Sigmoid colon (tissue), 7 donors: Measurements from ENCODE around the gene SNTA1. TPM values are rescaled to one million over a fixed set of nuclear protein-coding genes. Genes with fewer than 3 reads are reported as not detected.
A peak's percentile ranks its signal among the peaks of the same experiment; 100 is the strongest.

Experiments
- DNase-seq: peaks from one replicate; pipeline ENCODE4 v3.0.0-alpha.2; 2019
- H3K27ac ChIP-seq, 4 donors: fragments of 200-600 bp; sonication (generic); one replicate each; pipeline ENCODE4 v1.5.1; 2016 to 2019; ENCODE audit warnings: mild to moderate bottlenecking in 1 of 4
- H3K27me3 ChIP-seq, 3 donors: fragments of 200-600 bp; sonication (generic); one replicate each; pipeline ENCODE4 v1.5.1; 2019; ENCODE audit warnings: mild to moderate bottlenecking in 1 of 3
- H3K36me3 ChIP-seq, 4 donors: fragments of 200-600 bp; sonication (generic); one replicate each; pipeline ENCODE4 v1.5.1; 2016 to 2019
- H3K4me1 ChIP-seq, 4 donors: fragments of 200-600 bp; sonication (generic); one replicate each; pipeline ENCODE4 v1.5.1; 2017 to 2019
- H3K4me3 ChIP-seq, 4 donors: fragments of 200-600 bp; sonication (generic); one replicate each; pipeline ENCODE4 v1.5.1; 2017 to 2019; ENCODE audit warnings: mild to moderate bottlenecking in 2 of 4, moderate library complexity in 1 of 4
- H3K9me3 ChIP-seq, 4 donors: fragments of 200-600 bp in 3 of 4; sonication (generic) in 3 of 4; one replicate each; pipeline versions ENCODE4 v1.5.1 to v1.6.1; 2013 to 2019
- CTCF ChIP-seq, 4 experiments: fragments of 450-650 bp in 3 of 4; fragments of 200-600 bp in 1 of 4; IDR thresholded peaks; one replicate each; pipeline ENCODE4 v1.5.1; 2016 to 2019; ENCODE audit warnings: antibody characterized with exemption in 4 of 4, mild to moderate bottlenecking in 3 of 4, moderate library complexity in 2 of 4
- EP300 ChIP-seq, 4 donors: sonication (generic); formaldehyde crosslinking; IDR thresholded peaks; one replicate each; pipeline ENCODE4 v1.6.1; 2017; ENCODE audit warnings: antibody characterized with exemption in 4 of 4
- POLR2A ChIP-seq, 2 donors: fragments of 450-650 bp; IDR thresholded peaks; one replicate each; pipeline ENCODE4 v1.6.1; 2016; ENCODE audit warnings: antibody characterized with exemption in 2 of 2, mild to moderate bottlenecking in 2 of 2, moderate library complexity in 2 of 2
- POLR2AphosphoS5 ChIP-seq, 4 donors: sonication (generic); formaldehyde crosslinking; IDR thresholded peaks; one replicate each; pipeline ENCODE4 v1.6.1; 2017; ENCODE audit warnings: antibody characterized with exemption in 4 of 4
- WGBS, 2 donors: extraction: QIAGEN DNeasy Blood & Tissue Kit; methylation state at CpG; one replicate each; pipeline ENCODE4 v1.1.7; 2013; 5-methylcytosine and 5-hydroxymethylcytosine counted together
- intact Hi-C: fragments of 100-400 bp; cut with DNase I; formaldehyde crosslinking; loops from one replicate; pipeline ENCODE4 v1.15.1; 2023
- polyA plus RNA-seq, 3 donors: library from polyadenylated mRNA; stranded (reverse); fragments of 200-250 nt; gene quantifications; one replicate each; pipeline ENCODE4 v1.2.3, GENCODE V29; 2013
- total RNA-seq, 4 donors: library from RNA; depleted of rRNA; stranded (reverse); fragments of >200 nt; gene quantifications; one replicate each; pipeline ENCODE4 v1.1.0, GENCODE V29; 2016
- donor health status: healthy with polysubstance abuse.
- donor health status: Bipolar disorder and iron deficiency.
- donor health status: healthy.

SNTA1 gene
- total and polyA plus RNA-seq, 7 donors = 5.8 to 42.7 (median 29.3) TPM

DNA sequence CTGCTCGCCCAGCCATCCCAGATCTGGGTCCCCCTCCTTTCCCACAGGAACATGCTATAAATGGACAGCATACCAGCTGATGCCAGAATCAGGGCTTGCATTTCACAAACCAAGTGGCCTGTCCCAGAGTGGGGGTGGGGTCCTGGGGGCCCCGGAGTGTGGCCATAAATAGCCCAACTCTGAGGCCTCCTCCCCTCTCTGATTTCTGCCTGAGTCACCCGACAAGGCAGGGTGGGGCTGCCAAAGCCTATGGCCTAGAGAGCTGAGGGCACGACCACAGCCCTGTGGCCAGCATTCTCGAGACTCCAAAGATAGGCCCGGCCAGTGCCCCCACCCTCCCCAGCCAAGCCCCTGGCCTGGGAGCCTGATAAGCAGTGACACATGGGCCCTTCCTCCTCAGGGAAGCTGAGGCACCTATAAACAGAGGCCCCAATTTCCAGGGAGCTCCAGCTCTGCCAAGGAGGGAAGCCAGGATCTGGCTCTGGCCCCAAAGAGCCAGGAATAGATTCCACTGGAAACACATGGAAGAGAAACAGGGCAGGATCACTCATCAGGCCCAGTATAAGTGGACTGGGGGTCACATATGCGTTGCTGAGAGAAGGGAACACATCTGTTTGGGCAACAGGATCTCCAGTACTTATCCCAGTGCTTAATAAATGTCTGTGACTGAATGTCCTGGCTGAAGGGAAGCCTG, 20.3 kb downstream of the SNTA1 start:
- no peaks in the 10 kb centered on the region for H3K27me3 ChIP-seq
- DNase-seq = peak; percentile 82
- intact Hi-C loops = no loop called here
- no peaks in the 10 kb centered on the region for H3K36me3 ChIP-seq
- TF ChIP-seq CTCF (IDR thresholded peaks at IDR 0.05) (no peak), EP300 (IDR thresholded peaks at IDR 0.05) (no peak), POLR2A (IDR thresholded peaks at IDR 0.05) (no peak), POLR2AphosphoS5 (IDR thresholded peaks at IDR 0.05) (peak in 2 of 4 donors; percentile 9 to 13)
- no peak overlapping the region for H3K4me3 ChIP-seq
- H3K9me3 ChIP-seq = no peaks in the 10 kb centered on the region
- 54 to 67% methylated on average over 7 of the region's 7 CpGs for WGBS, 2 donors
- peaks cover 0 to 20% (median 18%) of the 10 kb centered on the region in 4 donors for H3K4me1 ChIP-seq
- peak overlapping the region; percentile 71 to 83 (median 76) for H3K27ac ChIP-seq

- H3K4me1 ChIP-seq = peaks cover 0 to 25% (median 18%) of the 10 kb centered on the region in 4 donors
- intact Hi-C loops = no loop called here
- no peak for DNase-seq
- H3K36me3 ChIP-seq = peaks cover 0 to 14% (median 4%) of the 10 kb centered on the region in 4 donors
- no peak overlapping the region for H3K4me3 ChIP-seq
- TF ChIP-seq CTCF (IDR thresholded peaks at IDR 0.05) (no peak), POLR2A (IDR thresholded peaks at IDR 0.05) (no peak), EP300 (IDR thresholded peaks at IDR 0.05) (no peak), POLR2AphosphoS5 (IDR thresholded peaks at IDR 0.05) (no peak)
- 67 to 74% methylated on average over 7 of the region's 7 CpGs for WGBS, 2 donors
- H3K9me3 ChIP-seq = no peaks in the 10 kb centered on the region
- H3K27me3 ChIP-seq = no peaks in the 10 kb centered on the region
- H3K27ac ChIP-seq = no peak overlapping the region
Measured at GRCh38 chr20:33419140-33419974, 24.2 kb downstream of the SNTA1 start.

DNA sequence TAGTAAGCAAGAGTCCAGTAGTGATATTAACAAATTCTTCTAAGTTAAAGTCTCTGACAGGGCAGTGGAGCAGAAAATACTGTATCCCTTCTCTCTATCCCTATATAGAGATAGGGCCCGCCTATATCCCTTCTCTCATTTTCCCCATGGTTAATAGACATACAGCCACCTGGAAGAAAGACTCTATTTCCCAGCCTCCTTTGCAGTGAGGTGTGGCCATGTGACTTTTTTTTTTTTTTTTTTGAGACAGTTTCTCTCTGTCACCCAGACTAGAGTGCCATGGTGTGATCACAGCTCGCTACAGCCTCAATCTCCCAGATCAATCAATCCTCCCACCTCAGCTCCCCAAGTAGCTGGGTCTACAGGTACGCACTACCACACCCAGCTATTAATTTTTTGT, 25.5 kb downstream of the SNTA1 start:
- WGBS, 2 donors = 90 to 93% methylated on average over 3 of the region's 3 CpGs
- no peak for TF ChIP-seq POLR2A (IDR thresholded peaks at IDR 0.05)
- TF ChIP-seq CTCF (IDR thresholded peaks at IDR 0.05) = no peak
- no peak for TF ChIP-seq EP300 (IDR thresholded peaks at IDR 0.05)
- no peak for TF ChIP-seq POLR2AphosphoS5 (IDR thresholded peaks at IDR 0.05)
- no peak overlapping the region for H3K4me3 ChIP-seq
- H3K27me3 ChIP-seq = no peaks in the 10 kb centered on the region
- intact Hi-C loops = no loop called here
- no peak for DNase-seq
- peaks cover 0 to 14% (median 4%) of the 10 kb centered on the region in 4 donors for H3K36me3 ChIP-seq
- no peak overlapping the region for H3K27ac ChIP-seq
- peaks cover 0 to 12% (median 7%) of the 10 kb centered on the region in 4 donors for H3K4me1 ChIP-seq
- H3K9me3 ChIP-seq = no peaks in the 10 kb centered on the region

- Histone ChIP-seq H3K4me1 (peaks cover 0 to 5% (median 0%) of the 10 kb centered on the region in 4 donors), H3K4me3 (no peak overlapping the region), H3K27me3 (no peaks in the 10 kb centered on the region), H3K36me3 (peaks cover 0 to 35% (median 16%) of the 10 kb centered on the region in 4 donors), H3K9me3 (no peaks in the 10 kb centered on the region), H3K27ac (no peak overlapping the region)
- 27 to 66% methylated on average over 8 of the region's 8 CpGs for WGBS, 2 donors
- TF ChIP-seq POLR2A (IDR thresholded peaks at IDR 0.05) (no peak), POLR2AphosphoS5 (IDR thresholded peaks at IDR 0.05) (no peak), EP300 (IDR thresholded peaks at IDR 0.05) (no peak), CTCF (IDR thresholded peaks at IDR 0.05) (peak in 2 of 4 experiments; percentile 28 to 37)
- no peak for DNase-seq
- intact Hi-C loops = no loop called here
Measured at GRCh38 chr20:33415948-33416347, 27.6 kb downstream of the SNTA1 start.
